GM19455 (cell line): ENCODE results near the gene KRTAP10-6.
"Not testable (repeated sequence)": the region's sequence is repeated elsewhere in the genome, so short reads cannot be mapped to it uniquely, and the experiment has no call there.

Experiments used
- ATAC-seq: cut with Tn5 transposase; IDR thresholded peaks from one replicate; pipeline ENCODE4 v1.9.1; 2021; ENCODE audit not compliant: unreplicated experiment

Gene KRTAP10-6

DNA sequence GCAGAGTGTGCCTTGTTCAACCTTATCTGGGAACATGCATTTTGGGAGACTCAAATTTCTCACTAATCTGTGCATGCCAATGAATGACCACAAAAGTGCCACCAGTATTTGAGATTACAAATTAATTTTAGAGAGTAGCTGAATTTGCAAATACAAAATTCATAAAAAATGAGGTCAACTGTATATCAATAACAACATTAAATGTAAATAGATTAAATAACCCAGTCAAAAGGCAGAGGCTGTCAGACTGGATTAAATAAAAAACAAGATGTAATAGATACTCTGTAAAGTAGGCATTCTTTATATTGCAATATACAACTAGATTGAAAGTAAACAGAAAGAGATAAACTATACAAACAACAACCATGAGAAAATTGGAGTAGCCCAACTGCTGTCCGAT is 28.2 kb downstream of the KRTAP10-6 start:
- ATAC-seq: no peak

DNA sequence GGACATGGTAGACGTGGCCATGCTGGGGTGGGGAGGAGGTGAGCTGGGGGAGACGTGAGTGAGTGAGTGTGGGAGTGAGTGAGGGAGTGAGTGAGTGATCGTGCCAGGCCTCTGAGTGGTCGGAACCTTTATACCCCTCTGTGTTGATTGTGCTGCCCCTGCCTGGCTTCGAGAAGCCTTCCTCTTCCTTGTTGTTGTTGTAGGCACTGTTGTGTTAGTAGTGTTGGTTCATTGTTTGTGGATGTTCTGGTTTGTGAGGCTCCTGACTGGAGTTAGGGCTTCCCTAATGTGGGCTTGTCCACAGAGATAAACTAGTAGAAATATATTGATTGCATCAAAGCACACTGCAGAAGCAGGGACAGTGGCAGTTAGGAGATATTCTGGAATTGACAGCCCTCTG is 33.6 kb downstream of the KRTAP10-6 start, which contains the start of gene KRTAP10-3:
Gene KRTAP10-3, minus strand, starts transcription at position 101 of the 400 bp plus-strand sequence. Its CDS starts 80 bp downstream, at position 21.
- ATAC-seq: no peak

DNA sequence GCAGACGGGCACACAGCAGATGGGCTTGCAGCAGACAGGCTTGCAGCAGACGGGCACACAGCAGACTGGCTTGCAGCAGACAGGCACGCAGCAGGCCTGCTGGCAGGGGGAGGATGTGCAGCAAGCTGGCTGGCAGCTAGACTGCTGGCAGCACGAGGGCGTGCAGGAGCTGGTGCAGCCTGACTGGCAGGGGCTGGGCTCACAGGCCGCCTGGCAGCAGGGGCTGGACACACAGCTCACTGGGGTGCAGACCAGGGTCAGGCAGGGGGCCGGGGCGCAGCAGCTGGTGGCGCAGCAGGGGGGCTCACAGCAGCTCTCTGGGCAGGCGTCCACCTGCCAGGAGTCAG is 34.0 kb downstream of the KRTAP10-6 start:
- not testable (repeated sequence) for ATAC-seq

DNA sequence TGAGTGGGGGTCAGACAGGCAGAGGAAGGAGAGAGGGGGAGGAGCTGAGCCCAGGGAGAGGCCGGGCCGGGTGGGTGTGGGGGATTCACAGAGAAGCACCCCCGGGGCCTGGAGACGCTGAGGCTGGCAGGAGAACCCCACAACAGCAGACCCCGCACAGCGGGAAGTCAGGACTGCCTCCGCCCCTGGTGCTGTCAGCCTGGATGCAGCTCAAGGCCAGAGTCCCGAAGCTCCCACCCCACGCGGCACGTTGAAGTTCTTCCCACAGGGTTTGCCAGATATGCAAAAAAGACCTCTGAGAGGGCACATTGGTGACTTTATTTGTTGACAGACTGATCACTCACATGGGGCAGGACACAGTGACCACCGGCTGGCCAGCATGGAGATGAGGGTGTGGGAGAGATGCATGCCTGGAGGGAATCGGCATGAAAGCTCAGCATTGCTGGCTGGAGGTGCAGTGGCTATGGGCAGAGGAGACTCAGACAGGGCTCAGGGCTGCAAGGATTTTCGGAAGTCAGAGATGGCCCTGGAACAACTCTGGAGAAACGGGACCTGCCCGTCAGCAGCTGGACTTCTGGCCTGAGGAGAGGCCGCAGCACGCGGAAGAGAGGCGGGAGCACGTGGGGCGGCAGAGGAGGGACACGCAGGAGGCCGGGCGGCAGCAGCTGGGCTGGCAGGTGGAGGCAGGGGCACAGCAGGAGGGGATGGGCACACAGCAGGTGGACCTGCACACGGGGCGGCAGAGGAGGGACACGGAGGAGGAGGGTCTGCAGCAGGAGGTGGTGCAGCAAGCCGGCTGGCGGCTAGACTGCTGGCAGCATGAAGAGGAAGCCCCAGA is 34.6 kb downstream of the KRTAP10-6 start:
- no peak for ATAC-seq

DNA sequence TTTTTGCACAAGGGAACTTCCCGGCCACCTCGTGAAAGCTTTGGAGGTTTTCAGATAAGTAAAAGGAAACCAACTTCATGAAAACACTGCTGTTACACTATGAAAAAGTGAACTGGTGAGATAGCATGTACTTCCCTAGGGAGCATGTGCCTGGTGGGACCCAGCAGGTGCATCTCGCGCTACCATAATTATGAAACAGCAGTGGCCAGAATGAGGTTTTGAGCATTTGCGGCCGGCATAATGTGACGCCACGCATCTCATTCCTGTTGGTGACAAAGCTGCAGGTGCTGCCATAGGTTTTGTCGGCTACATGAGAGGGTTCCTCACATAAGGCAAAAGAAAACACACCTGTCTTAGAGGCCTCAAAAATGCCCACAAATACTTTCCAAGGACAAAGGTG is 35.4 kb downstream of the KRTAP10-6 start:
- no peak for ATAC-seq

DNA sequence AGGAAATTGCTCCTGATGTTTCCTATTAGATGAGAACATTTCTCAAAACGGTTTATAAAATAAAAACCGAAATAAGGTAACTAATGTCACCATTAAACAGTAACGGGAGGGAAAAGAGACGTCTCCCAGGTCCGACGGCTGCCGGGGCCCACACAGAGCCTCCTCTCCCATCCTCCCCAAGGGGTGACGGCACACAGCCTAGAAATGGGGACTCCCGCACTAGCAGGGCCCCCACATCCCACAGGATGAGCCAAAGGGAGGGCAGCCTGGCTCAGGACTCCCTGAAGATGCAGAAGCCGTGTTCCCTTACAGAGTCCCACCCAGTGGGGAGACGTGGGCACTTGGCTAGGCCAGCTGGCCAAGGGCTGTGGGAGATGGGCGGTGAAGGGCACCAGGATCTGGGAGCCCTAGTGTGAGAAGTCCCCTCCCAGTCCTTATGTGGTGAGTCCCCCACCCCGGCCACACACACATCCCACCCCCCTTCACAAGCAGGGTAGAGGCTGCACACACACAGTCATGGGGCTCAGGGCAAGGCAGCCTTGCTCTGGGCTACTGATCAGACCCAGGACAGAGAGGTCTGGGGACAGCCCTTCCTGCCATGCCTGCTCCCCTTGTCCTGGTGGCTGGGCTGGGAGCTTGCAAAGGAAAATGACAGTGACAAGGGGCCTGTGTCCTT is 37.0 kb downstream of the KRTAP10-6 start:
- no peak for ATAC-seq

DNA sequence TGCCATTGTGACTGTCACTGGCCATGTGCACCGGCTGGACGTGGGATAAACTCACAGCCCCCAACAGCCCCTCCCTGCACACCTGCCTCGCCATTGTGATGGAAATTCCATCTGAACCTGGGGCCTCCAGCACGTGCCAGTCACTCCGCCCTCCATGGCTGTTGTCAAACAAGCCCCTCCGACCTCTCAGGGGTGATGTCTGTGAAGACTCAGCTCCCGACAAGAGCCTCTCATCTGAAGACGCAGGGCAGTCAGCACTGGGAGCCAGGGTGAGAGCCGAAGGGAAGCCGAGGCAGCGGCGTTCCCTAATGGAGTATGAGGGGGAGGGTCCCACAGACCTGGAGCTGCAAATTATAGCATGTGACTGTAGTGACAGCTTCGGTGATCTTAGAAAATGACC is 39.6 kb downstream of the KRTAP10-6 start:
- no peak for ATAC-seq

DNA sequence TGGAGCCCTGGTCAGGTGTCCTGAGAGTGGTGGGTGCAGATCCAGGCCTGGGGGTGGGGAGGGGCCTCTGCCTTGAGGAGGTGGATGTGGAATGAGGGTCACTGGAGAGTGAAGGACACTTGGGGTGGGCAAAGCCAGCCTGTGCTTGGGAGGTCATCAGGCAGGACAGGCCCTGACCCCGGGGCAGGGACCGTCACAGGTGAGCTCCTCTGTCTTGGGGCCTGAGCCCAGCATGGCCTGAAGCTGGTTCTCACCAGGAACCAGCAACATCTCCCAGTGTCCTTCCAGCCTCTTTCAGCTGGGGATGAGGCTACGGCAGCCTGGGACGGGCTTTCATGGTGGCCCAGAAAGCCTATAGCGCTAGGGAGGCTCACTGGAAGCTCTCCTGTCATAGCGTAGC is 40.2 kb downstream of the KRTAP10-6 start:
- no peak for ATAC-seq

DNA sequence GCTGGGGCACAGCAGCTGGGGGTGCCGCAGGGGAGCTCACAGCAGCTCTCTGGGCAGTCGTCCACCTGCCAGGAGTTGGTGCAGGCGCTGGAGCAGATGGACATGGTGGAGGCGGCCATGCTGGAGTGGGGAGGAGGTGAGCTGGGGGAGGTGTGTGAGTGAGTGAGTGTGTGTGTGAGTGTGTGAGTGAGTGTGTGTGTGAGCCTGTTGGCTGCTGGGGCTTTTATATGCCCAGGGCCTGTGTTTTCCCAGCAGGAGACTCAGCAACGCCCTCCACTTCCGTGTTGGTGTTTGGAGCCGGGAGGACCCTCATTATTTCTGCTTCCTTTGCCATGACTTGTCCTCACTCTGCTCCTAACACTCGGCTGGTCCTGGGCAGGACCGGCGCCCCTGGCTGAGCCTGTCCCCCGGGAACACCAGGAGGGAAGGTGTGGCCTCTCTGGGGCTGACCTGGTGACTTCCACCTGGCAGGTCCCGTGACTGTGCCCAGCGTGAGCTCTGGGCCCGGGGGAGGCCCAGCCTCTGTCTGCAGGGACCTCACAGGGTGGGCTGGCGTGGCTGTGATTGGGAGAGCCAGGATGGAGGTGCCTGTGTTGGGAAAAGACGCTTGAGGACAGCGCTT is 40.9 kb downstream of the KRTAP10-6 start, which contains the start of gene KRTAP10-2:
Gene KRTAP10-2, minus strand, starts transcription at position 166 of the 622 bp plus-strand sequence. Its CDS starts 47 bp downstream, at position 119.
- no peak for ATAC-seq

DNA sequence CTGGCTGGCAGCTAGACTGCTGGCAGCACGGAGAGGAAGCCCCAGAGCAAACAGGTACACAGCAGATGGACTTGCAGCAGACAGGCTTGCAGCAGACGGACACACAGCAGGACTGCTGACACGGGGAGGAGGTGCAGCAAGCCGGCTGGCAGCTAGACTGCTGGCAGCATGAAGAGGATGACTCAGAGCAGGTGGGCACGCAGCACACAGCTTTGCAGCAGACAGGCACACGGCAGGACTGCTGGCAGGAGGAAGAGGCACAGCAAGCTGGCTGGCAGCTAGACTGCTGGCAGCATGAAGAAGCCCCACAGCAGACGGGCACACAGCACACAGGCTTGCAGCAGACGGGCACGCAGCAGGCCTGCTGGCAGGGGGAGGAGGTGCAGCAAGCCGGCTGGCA is 41.5 kb downstream of the KRTAP10-6 start:
- ATAC-seq: no peak

DNA sequence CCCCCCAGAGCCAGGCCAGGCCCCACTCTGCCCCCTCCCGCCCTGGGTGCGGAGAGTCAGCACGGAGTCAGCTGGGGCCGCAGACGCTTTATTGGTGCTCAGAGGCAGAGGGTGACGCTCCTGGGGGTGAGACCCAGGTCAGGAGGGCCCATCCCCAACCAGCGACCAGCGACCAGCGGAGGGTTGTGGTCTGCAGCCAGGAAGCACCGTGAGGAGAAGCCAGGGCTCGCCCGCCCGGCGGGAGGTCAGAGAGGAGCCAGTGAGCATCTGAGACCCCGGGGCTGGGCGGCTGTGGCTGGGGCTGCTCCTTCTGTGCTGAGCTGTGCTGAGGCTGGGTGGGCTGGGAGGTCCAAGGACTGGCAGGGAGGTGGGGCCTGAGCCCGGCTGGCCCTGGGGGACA is 42.0 kb downstream of the KRTAP10-6 start:
- ATAC-seq: not testable (repeated sequence)

DNA sequence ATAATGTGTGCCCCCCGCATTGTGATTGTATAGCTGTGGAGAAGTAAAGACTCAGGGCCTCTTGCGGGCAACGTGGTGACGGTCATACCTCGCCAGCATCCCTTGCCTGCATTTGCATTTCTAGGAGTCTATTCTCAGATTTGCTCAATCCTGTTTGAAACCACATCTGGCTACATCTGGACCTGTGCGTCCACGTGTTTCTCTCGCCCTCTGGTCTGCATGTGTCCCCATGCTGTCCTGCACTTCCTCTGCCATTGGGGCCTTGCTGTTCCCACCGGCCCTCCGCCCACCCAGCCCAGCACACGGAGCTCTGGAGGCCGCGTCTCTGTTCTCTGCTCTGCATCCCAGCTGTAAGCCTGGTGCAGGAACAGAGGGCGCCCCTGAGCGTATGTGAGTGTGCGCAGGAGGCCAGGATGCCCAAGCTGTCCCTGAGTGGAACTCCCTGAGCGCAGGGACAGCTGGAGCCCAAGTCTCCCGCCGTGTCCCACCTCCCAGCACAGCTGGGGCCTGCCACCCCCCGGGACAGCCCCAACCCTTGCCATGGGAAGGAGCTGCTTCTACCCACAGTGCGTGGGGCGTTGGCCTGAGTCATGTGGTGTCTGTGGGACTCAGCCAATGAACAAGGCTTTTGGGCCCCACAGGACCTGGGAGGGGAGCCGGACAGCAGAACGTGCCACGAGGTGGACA is 42.6 kb downstream of the KRTAP10-6 start:
- no peak for ATAC-seq

DNA sequence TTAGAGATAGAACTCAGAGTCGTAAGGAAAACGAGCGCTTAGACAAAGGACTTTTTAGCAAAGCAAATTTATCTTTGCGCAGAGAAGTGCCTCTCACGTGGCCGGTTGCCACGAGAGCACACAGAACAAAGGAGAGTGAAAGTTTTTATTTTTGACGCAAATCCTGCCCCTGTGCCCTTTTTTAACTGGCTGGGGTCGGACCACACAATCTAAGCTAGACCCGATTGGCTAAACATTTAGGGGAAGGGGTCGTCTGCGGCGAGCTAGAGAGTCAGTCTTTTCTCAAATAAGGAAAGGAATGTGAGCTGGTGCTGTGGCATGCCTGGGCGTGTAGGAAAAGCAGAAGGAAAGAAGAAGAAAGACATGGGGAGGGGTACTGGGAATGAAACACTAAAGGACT is 43.4 kb downstream of the KRTAP10-6 start:
- no peak for ATAC-seq

DNA sequence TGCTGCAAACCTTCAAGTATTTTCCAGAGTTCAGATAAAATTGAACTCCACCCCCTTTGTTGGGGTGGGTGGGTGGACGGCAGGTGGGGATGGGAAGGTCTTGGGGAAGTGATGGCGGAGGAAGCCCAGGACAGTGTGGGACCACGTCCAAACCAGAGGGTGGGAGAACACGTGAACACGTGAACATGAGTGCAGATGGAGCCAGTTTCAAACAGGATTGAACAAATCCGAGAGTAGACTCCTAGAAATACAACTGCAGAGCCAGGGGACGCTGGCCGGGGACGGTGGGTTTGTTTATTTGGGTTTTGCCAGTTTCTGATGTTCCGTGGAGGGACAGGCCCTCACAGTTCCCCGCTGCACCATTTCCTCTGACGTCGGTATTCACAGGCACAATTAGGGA is 43.9 kb downstream of the KRTAP10-6 start:
- ATAC-seq: no peak

DNA sequence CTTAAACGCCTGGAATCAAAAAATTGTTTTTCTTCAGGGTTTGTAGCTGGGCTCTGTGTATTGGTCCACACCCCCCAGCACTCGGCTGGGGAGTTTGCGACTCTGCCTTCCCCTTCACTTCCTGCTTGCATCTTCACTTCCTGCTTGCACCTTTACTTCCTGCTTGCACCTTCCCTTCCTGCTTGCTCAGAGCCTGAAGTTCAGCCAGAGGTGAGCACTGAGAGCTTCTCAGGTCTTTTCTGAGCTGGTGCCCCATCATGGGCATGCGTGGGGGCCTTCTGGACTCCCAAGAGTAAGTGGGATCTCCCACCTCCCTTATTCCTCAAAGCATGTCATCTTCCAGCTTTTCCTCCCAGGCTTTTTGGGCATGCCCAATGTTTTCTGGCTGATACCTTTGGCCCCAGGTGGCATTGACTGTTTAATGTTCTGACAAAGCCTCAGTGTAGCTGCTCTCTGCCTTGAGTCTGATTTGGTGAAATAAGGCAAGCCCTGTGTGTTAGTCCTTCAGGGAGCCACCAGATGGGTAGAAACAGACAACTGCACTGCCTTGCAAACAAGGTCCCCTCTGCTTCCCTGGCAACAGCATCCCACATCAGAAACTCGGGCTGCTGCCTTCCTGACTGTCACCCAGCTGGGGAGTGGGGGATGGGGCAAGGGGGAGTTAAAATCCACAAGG is 44.5 kb downstream of the KRTAP10-6 start:
- no peak for ATAC-seq

DNA sequence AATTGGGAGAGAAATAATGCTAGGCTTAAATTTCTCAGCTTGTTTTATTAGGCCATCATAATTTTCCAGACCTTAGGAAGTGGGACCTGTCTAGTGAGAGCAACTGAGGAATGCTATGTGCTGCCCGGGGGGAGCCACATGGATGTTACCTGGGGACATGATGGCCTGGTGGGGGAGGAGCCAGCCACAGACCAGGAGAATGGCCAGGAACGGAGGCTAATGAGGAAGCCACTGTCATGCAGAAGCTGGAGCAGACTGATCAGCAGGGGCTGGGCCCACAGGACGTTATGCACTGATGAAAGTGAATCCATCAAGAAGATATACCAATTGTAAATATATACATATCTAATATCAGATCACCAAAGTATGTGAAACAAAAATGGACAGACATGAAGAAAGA is 47.7 kb downstream of the KRTAP10-6 start:
- ATAC-seq: no peak

DNA sequence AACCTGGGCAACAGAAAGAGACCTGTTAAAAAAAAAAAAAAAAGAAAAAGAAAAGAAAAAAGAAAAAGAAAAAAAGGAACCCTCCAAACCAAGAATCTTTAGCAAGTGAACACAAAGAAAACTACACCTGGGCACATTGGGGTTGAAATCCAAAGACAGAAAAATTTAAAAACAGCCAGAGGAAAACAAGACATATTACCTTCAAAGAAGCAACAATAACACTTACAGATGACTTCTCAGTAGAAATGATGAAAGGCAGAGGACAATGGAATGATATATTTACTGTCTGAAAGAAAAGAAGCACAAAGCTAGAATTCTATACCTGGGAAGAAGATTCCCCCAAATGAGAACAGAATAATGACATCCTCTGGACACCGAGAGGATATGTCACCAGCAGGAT is 49.6 kb downstream of the KRTAP10-6 start:
- ATAC-seq: no peak
